Breast epithelium (tissue), 4 donors: ENCODE measurements around the gene CRTC1. TPM values are rescaled to one million over a fixed set of nuclear protein-coding genes. Genes with fewer than 3 reads are reported as not detected.

Experiments
- DNase-seq, 2 donors: peaks; one replicate each; pipeline ENCODE4 v3.0.0-alpha.2; 2019; ENCODE audit warnings: low spot score in 2 of 2
- H3K27ac ChIP-seq, 2 donors: fragments of 200-600 bp; sonication (generic) in 1 of 2; one replicate each; pipeline ENCODE4 v1.5.1; 2016 to 2019; ENCODE audit warnings: mild to moderate bottlenecking in 1 of 2
- H3K27me3 ChIP-seq, 2 donors: fragments of 200-600 bp; sonication (generic) in 1 of 2; one replicate each; pipeline versions ENCODE4 v1.5.1 to v1.6.0; 2017 to 2019; ENCODE audit warnings: control low read depth in 1 of 2, mild to moderate bottlenecking in 1 of 2
- H3K36me3 ChIP-seq: fragments of 200-600 bp; one replicate; pipeline ENCODE4 v1.5.1; 2019
- H3K4me1 ChIP-seq, 2 donors: fragments of 200-600 bp; sonication (generic); one replicate each; pipeline ENCODE4 v1.5.1; 2016 to 2019; ENCODE audit warnings: control low read depth in 1 of 2
- H3K4me3 ChIP-seq, 3 donors: fragments of 200-600 bp; sonication (generic); 1 replicate in 2 of 3; 2 replicates in 1 of 3; pipeline ENCODE4 v1.5.1; 2016 to 2019; ENCODE audit warnings: mild to moderate bottlenecking in 3 of 3, moderate library complexity in 2 of 3
- H3K9me3 ChIP-seq, 2 donors: fragments of 200-600 bp; sonication (generic) in 1 of 2; one replicate each; pipeline ENCODE4 v1.5.1; 2016 to 2019; ENCODE audit warnings: control low read depth in 1 of 2
- CTCF ChIP-seq, 3 donors: fragments of 450-650 bp; IDR thresholded peaks; one replicate each; pipeline ENCODE4 v1.5.1; 2016 to 2017; ENCODE audit warnings: antibody characterized with exemption in 3 of 3, mild to moderate bottlenecking in 3 of 3, moderate library complexity in 3 of 3
- POLR2A ChIP-seq: fragments of 450-650 bp; IDR thresholded peaks from one replicate; pipeline ENCODE4 v1.6.1; 2016; ENCODE audit warnings: antibody characterized with exemption, mild to moderate bottlenecking, moderate library complexity
- POLR2AphosphoS5 ChIP-seq, 3 donors: sonication (generic); formaldehyde crosslinking; IDR thresholded peaks; one replicate each; pipeline ENCODE4 v1.6.1; 2017; ENCODE audit warnings: antibody characterized with exemption in 3 of 3
- intact Hi-C: fragments of 100-400 bp; cut with DNase I; formaldehyde crosslinking; loops from one replicate; pipeline ENCODE4 v1.15.1; 2023; ENCODE audit warnings: low total_unique reads
- total RNA-seq, 3 donors: library from RNA; depleted of rRNA; stranded (reverse); fragments of >200 nt; gene quantifications; one replicate each; pipeline ENCODE4 v1.1.0, GENCODE V29; 2016

Gene CRTC1
- total RNA-seq, 3 donors from 2014 or later, result 4.8 to 6.1 (median 5.9) TPM

GRCh38 chr19:18772620-18773587 lies 89.4 kb downstream of the CRTC1 start:
- no peak overlapping the region for H3K27ac ChIP-seq
- H3K9me3 ChIP-seq, result no peaks in the 10 kb centered on the region
- peak in 1 of 3 donors; percentile 35 for TF ChIP-seq POLR2AphosphoS5 (IDR thresholded peaks at IDR 0.05)
- TF ChIP-seq CTCF (IDR thresholded peaks at IDR 0.05), result peak in 2 of 3 donors; percentile 9 to 16
- TF ChIP-seq POLR2A, result no peak
- H3K36me3 ChIP-seq, result no peaks in the 10 kb centered on the region
- H3K4me3 ChIP-seq, result no peak overlapping the region
- no peaks in the 10 kb centered on the region for H3K27me3 ChIP-seq
- intact Hi-C loops, result no loop called here
- DNase-seq, result peak; percentile 81 to 84
- H3K4me1 ChIP-seq, result no peaks in the 10 kb centered on the region

GRCh38 chr19:18773682-18774081 lies 90.2 kb downstream of the CRTC1 start:
- TF ChIP-seq CTCF (IDR thresholded peaks at IDR 0.05), result no peak
- TF ChIP-seq POLR2A, result no peak
- TF ChIP-seq POLR2AphosphoS5 (IDR thresholded peaks at IDR 0.05), result no peak
- Histone ChIP-seq H3K36me3 (no peaks in the 10 kb centered on the region), H3K9me3 (no peaks in the 10 kb centered on the region), H3K4me3 (no peak overlapping the region), H3K27me3 (no peaks in the 10 kb centered on the region), H3K27ac (no peak overlapping the region), H3K4me1 (no peaks in the 10 kb centered on the region)
- intact Hi-C loops, result no loop called here
- no peak for DNase-seq

GRCh38 chr19:18774107-18774506 lies 90.6 kb downstream of the CRTC1 start:
- Histone ChIP-seq H3K9me3 (no peaks in the 10 kb centered on the region), H3K4me1 (no peaks in the 10 kb centered on the region), H3K36me3 (no peaks in the 10 kb centered on the region), H3K4me3 (no peak overlapping the region), H3K27me3 (no peaks in the 10 kb centered on the region), H3K27ac (no peak overlapping the region)
- intact Hi-C loops, result no loop called here
- no peak for DNase-seq
- no peak for TF ChIP-seq POLR2A
- no peak for TF ChIP-seq POLR2AphosphoS5 (IDR thresholded peaks at IDR 0.05)
- TF ChIP-seq CTCF (IDR thresholded peaks at IDR 0.05), result no peak

GRCh38 chr19:18774782-18775444 lies 91.4 kb downstream of the CRTC1 start:
- Histone ChIP-seq H3K9me3 (no peaks in the 10 kb centered on the region), H3K27ac (no peak overlapping the region), H3K27me3 (no peaks in the 10 kb centered on the region), H3K4me1 (no peaks in the 10 kb centered on the region), H3K36me3 (no peaks in the 10 kb centered on the region), H3K4me3 (no peak overlapping the region)
- TF ChIP-seq POLR2A (no peak), CTCF (IDR thresholded peaks at IDR 0.05) (no peak), POLR2AphosphoS5 (IDR thresholded peaks at IDR 0.05) (no peak)
- intact Hi-C loops, result loop anchor here (5.0 kb wide), 1 partner anchor 738 kb away; no protein-coding TSS in a partner anchor
- no peak for DNase-seq
